HEK293T (cell line): ENCODE data around the gene PGLYRP1.

ENCODE experiments used
- BHLHE40 ChIP-seq: fragments of 450-650 bp; IDR thresholded peaks from 2 replicates; pipeline ENCODE4 v1.6.1; 2016; ENCODE audit warnings: mild to moderate bottlenecking, moderate library complexity, borderline replicate concordance
- CTBP1 ChIP-seq: fragments of 450-650 bp; IDR thresholded peaks from 2 replicates; pipeline ENCODE4 v1.6.1; 2016; ENCODE audit warnings: borderline replicate concordance
- ELF4 ChIP-seq: fragments of 450-650 bp; IDR thresholded peaks from 2 replicates; pipeline ENCODE4 v1.6.1; 2017; ENCODE audit warnings: antibody characterized with exemption
- FOXK2 ChIP-seq: fragments of 450-650 bp; IDR thresholded peaks from 2 replicates; pipeline ENCODE4 v1.6.1; 2016; ENCODE audit warnings: mild to moderate bottlenecking
- FOXM1 ChIP-seq: fragments of 450-650 bp; IDR thresholded peaks from 2 replicates; pipeline ENCODE4 v1.6.1; 2017; ENCODE audit warnings: mild to moderate bottlenecking, borderline replicate concordance
- HDGF ChIP-seq: fragments of 450-650 bp; IDR thresholded peaks from 2 replicates; pipeline ENCODE4 v1.6.1; 2017; ENCODE audit warnings: antibody characterized with exemption, borderline replicate concordance
- L3MBTL2 ChIP-seq: fragments of 450-650 bp; conservative IDR thresholded peaks from 2 replicates; pipeline ENCODE4 v1.6.1; 2016; ENCODE audit warnings: mild to moderate bottlenecking
- LEF1 ChIP-seq: fragments of 450-650 bp; IDR thresholded peaks from 2 replicates; pipeline ENCODE4 v1.6.1; 2017; ENCODE audit warnings: mild to moderate bottlenecking, borderline replicate concordance
- SP1 ChIP-seq: fragments of 450-650 bp; IDR thresholded peaks from 2 replicates; pipeline ENCODE4 v1.6.1; 2017
- SUZ12 ChIP-seq: fragments of 450-650 bp; IDR thresholded peaks from 2 replicates; pipeline ENCODE4 v1.6.1; 2016; ENCODE audit warnings: mild to moderate bottlenecking
- TARDBP ChIP-seq: fragments of 450-650 bp; IDR thresholded peaks from 2 replicates; pipeline ENCODE4 v1.6.1; 2016
- ZNF384 ChIP-seq: fragments of 450-650 bp; IDR thresholded peaks from 2 replicates; pipeline ENCODE4 v1.6.1; 2016

DNA sequence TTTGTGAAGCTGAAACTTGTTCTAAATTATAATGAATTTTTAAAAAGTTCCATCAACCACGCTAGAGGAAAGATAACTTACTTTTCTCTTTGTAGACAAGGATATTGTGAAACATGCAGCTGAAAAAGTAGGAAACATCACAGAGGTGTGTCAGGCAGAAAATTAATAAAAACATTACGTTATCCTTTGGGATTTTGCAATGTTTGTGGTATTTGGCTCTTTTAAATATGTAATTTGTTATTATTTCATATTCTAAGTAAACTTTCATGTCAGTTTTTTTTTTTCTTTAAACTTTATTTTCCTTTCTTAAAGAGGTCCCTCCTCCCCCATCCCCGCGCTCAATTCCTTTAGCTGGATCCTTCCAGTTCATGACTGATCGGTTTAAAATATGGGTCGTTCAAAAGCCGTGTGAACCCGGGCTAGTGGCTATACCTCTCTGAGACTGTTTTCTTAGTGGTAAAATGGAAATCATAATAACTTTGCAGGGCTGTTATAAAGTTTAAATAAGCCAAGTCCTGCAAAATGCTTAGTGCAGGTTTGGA lies 28.3 kb downstream of the PGLYRP1 start:
- no peak for TF ChIP-seq FOXK2
- TF ChIP-seq ZNF384, result no peak
- no peak for TF ChIP-seq TARDBP
- no peak for TF ChIP-seq ELF4
- no peak for TF ChIP-seq CTBP1
- TF ChIP-seq SUZ12, result no peak
- TF ChIP-seq SP1, result no peak
- no peak for TF ChIP-seq FOXM1
- TF ChIP-seq LEF1, result no peak
- TF ChIP-seq L3MBTL2, result no peak
- TF ChIP-seq HDGF, result no peak
- no peak for TF ChIP-seq BHLHE40
